Panc1 (cell line): ENCODE measurements around the gene PRXL2A. TPM values are rescaled to one million over a fixed set of nuclear protein-coding genes. Genes with fewer than 3 reads are reported as not detected.

Source experiments
- ATAC-seq: fragments of 200-7000 bp; cut with Tn5 transposase; 2 replicates; pipeline ENCODE4 v1.9.1; 2020; ENCODE audit warnings: mild to moderate bottlenecking, moderate library complexity
- BruUV-seq: library from RNA; stranded (reverse); fragments of 400-500 nt; replicated peaks from 2 replicates; lab custom pipeline; 2021; lab: Mats Ljungman, UMichigan
- CTCF ChIA-PET: fragments of 300-600 bp; sonication (Branson Sonifier 250); formaldehyde crosslinking; loops from one replicate; lab custom pipeline; 2022; ENCODE audit warnings: antibody characterized with exemption; lab: Charles Lee
- POLR2A ChIA-PET: fragments of 300-600 bp; sonication (Branson Sonifier 250); formaldehyde crosslinking; loops from one replicate; lab custom pipeline; 2022; ENCODE audit warnings: antibody characterized with exemption; lab: Charles Lee
- DNase-seq: peaks from one replicate; pipeline ENCODE4 v3.0.0-alpha.2; 2010; ENCODE audit warnings: low read depth, low spot score
- H3K27ac ChIP-seq: 2 replicates; pipeline ENCODE4 v1.5.1; 2011; ENCODE audit warnings: mild to moderate bottlenecking, low read length, inconsistent platforms
- H3K27me3 ChIP-seq: fragments of 200-500 bp; sonication (Bioruptor generic); 2 replicates; pipeline ENCODE4 v1.6.0; 2014; ENCODE audit warnings: low read length, inconsistent platforms; ENCODE audit not compliant: control insufficient read depth, insufficient read depth
- H3K36me3 ChIP-seq: fragments of 200-500 bp; sonication (Bioruptor generic); 2 replicates; pipeline ENCODE4 v1.5.1; 2014; ENCODE audit warnings: inconsistent platforms, mild to moderate bottlenecking, low read length, moderate library complexity; ENCODE audit not compliant: control insufficient read depth, insufficient read depth
- H3K4me1 ChIP-seq: 2 replicates; pipeline ENCODE4 v1.5.1; 2011; ENCODE audit warnings: inconsistent platforms, mild to moderate bottlenecking, low read length, moderate library complexity; ENCODE audit not compliant: control insufficient read depth, insufficient read depth
- H3K4me3 ChIP-seq, 2 experiments: 2 replicates each; pipeline ENCODE4 v1.5.1; 2011 to 2012; ENCODE audit warnings: low read depth in 2 of 2, low read length in 2 of 2, mild to moderate bottlenecking in 2 of 2, inconsistent platforms in 1 of 2, moderate library complexity in 1 of 2
- H3K9me3 ChIP-seq: fragments of 200-500 bp; sonication (Bioruptor generic); 2 replicates; pipeline ENCODE4 v1.5.1; 2014; ENCODE audit warnings: low read depth, mild to moderate bottlenecking, inconsistent platforms, low read length, moderate library complexity; ENCODE audit not compliant: control insufficient read depth, insufficient read depth
- CTCF ChIP-seq: fragments of 450-650 bp; IDR thresholded peaks from 2 replicates; pipeline ENCODE4 v1.5.1; 2017; ENCODE audit warnings: mild to moderate bottlenecking
- POLR2AphosphoS5 ChIP-seq: IDR thresholded peaks from 2 replicates; pipeline ENCODE4 v1.6.1; 2012; ENCODE audit warnings: mild to moderate bottlenecking, low read depth, low read length, moderate library complexity
- REST ChIP-seq, 2 experiments: IDR thresholded peaks; 2 replicates each; pipeline ENCODE4 v1.6.1; 2011 to 2012; ENCODE audit warnings: low read depth in 2 of 2, control low read depth in 1 of 2, low read length in 1 of 2, mild to moderate bottlenecking in 1 of 2, moderate library complexity in 1 of 2; ENCODE audit not compliant: insufficient read depth in 1 of 2
- SIN3A ChIP-seq: IDR thresholded peaks from 2 replicates; pipeline ENCODE4 v1.6.1; 2012; ENCODE audit warnings: low read depth, mild to moderate bottlenecking, low read length, moderate library complexity, borderline replicate concordance; ENCODE audit not compliant: insufficient read depth
- TCF7L2 ChIP-seq: IDR thresholded peaks from 2 replicates; pipeline ENCODE4 v1.6.1; 2011; ENCODE audit warnings: mild to moderate bottlenecking, low read depth, low read length, inconsistent platforms
- in situ Hi-C: cut with HindIII; loops from 2 replicates; pipeline ENCODE4 v1.10.0; 2016; ENCODE audit warnings: low sequenced_read_pairs, low pct_unique_long_range_greater_than_20kb
- intact Hi-C: fragments of 100-400 bp; cut with micrococcal nuclease; formaldehyde crosslinking; loops from one replicate; pipeline ENCODE4 v1.10.0; 2022; ENCODE audit not compliant: unreplicated experiment
- total RNA-seq: library from RNA; stranded (reverse); gene quantifications from one replicate; pipeline ENCODE4 v1.2.1, GENCODE V29; 2021; ENCODE audit not compliant: unreplicated experiment

The PRXL2A gene
- total RNA-seq, 1 experiment from 2014 or later, result 89.0 TPM

GRCh38 chr10:80405035-80405434 is 3.3 kb upstream of the PRXL2A start:
- in situ Hi-C loops (no loop called here), intact Hi-C loops (no loop called here)
- Histone ChIP-seq H3K4me1 (peaks cover 10% of the 10 kb centered on the region; the same call in 1 of the 2 replicates), H3K9me3 (no peaks in the 10 kb centered on the region), H3K36me3 (no peaks in the 10 kb centered on the region), H3K4me3 (no peak overlapping the region), H3K27me3 (no peaks in the 10 kb centered on the region), H3K27ac (no peak overlapping the region)
- TF ChIP-seq SIN3A (no peak), POLR2AphosphoS5 (no peak), REST (IDR thresholded peaks at IDR 0.05; ENCODE audit: insufficient read depth in 1 of 2, low read depth in 2 of 2, low read length in 1 of 2) (no peak), CTCF (no peak), TCF7L2 (no peak)
- CTCF ChIA-PET, result no interaction called here
- ATAC-seq (no peak), DNase-seq (no peak)
- no TSS peak for BruUV-seq
- POLR2A ChIA-PET, result no interaction called here

GRCh38 chr10:80405626-80406025 is 2.7 kb upstream of the PRXL2A start:
- H3K27me3 ChIP-seq, result no peaks in the 10 kb centered on the region
- ATAC-seq (no peak), DNase-seq (no peak)
- intact Hi-C loops (no loop called here), in situ Hi-C loops (no loop called here)
- no peaks in the 10 kb centered on the region for H3K9me3 ChIP-seq
- BruUV-seq, result no TSS peak
- H3K36me3 ChIP-seq, result no peaks in the 10 kb centered on the region
- TF ChIP-seq POLR2AphosphoS5, result no peak
- TF ChIP-seq REST (IDR thresholded peaks at IDR 0.05; ENCODE audit: insufficient read depth in 1 of 2, low read depth in 2 of 2, low read length in 1 of 2), result no peak
- TF ChIP-seq SIN3A, result no peak
- no peak for TF ChIP-seq TCF7L2
- TF ChIP-seq CTCF, result no peak
- H3K4me1 ChIP-seq, result peaks cover 10% of the 10 kb centered on the region; the same call in 1 of the 2 replicates
- H3K4me3 ChIP-seq, result no peak overlapping the region
- H3K27ac ChIP-seq, result no peak overlapping the region
- CTCF ChIA-PET, result interaction anchor here (0.5 kb wide), 1 partner anchor 40 kb away, joined by 7 read pairs; no protein-coding TSS in a partner anchor
- POLR2A ChIA-PET, result no interaction called here
